ENCODE measurements around the gene BAIAP2. TPM values are rescaled to one million over a fixed set of nuclear protein-coding genes. Genes with fewer than 3 reads are reported as not detected.

The BAIAP2 gene
- total and polyA plus RNA-seq, 7 donors = 6.5 to 52.3 (median 32.6) TPM

- TF ChIP-seq EP300 (IDR thresholded peaks at IDR 0.05) (no peak), POLR2AphosphoS5 (IDR thresholded peaks at IDR 0.05) (no peak), CTCF (IDR thresholded peaks at IDR 0.05) (no peak), POLR2A (IDR thresholded peaks at IDR 0.05) (no peak)
- intact Hi-C loops (cut with DNase I) = loop anchor here (1.0 kb wide), 1 partner anchor 110 kb away; no protein-coding TSS in a partner anchor
- WGBS, 2 donors = 94 to 96% methylated on average over 10 of the region's 10 CpGs
Observed at GRCh38 chr17:81100668-81101067, 65.7 kb downstream of the BAIAP2 start.

GRCh38 chr17:81101614-81102306 is 66.8 kb downstream of the BAIAP2 start:
- TF ChIP-seq POLR2A (IDR thresholded peaks at IDR 0.05) (no peak), EP300 (IDR thresholded peaks at IDR 0.05) (no peak), POLR2AphosphoS5 (IDR thresholded peaks at IDR 0.05) (peak in 3 of 4 donors; percentile 40 to 51 (median 42)), CTCF (IDR thresholded peaks at IDR 0.05) (peak; percentile 100)
- DNase-seq = peak; percentile 87
- no peak overlapping the region for H3K27ac ChIP-seq
- no peaks in the 10 kb centered on the region for H3K27me3 ChIP-seq
- peaks cover 31 to 70% (median 44%) of the 10 kb centered on the region in 4 donors for H3K36me3 ChIP-seq
- intact Hi-C loops (cut with DNase I) = loop anchor here (1.0 kb wide), 1 partner anchor 111 kb away; no protein-coding TSS in a partner anchor
- peaks cover 0 to 32% (median 24%) of the 10 kb centered on the region in 4 donors for H3K4me1 ChIP-seq
- no peaks in the 10 kb centered on the region for H3K9me3 ChIP-seq
- 40 to 42% methylated on average over 33 of the region's 33 CpGs for WGBS, 2 donors
- H3K4me3 ChIP-seq = no peak overlapping the region

More at GRCh38 chr17:81100668-81101067, 65.7 kb downstream of the BAIAP2 start:
- no peak for DNase-seq
- no peak overlapping the region for H3K27ac ChIP-seq
- no peaks in the 10 kb centered on the region for H3K9me3 ChIP-seq
- peaks cover 22 to 59% (median 34%) of the 10 kb centered on the region in 4 donors for H3K36me3 ChIP-seq
- H3K4me3 ChIP-seq = no peak overlapping the region
- H3K4me1 ChIP-seq = peaks cover 0 to 43% (median 35%) of the 10 kb centered on the region in 4 donors
- H3K27me3 ChIP-seq = no peaks in the 10 kb centered on the region

- Histone ChIP-seq H3K27ac (no peak overlapping the region), H3K27me3 (no peaks in the 10 kb centered on the region), H3K9me3 (no peaks in the 10 kb centered on the region), H3K36me3 (peaks cover 35 to 76% (median 49%) of the 10 kb centered on the region in 4 donors), H3K4me1 (peaks cover 0 to 26% (median 18%) of the 10 kb centered on the region in 4 donors), H3K4me3 (no peak overlapping the region)
- intact Hi-C loops (cut with DNase I) = no loop called here
- no peak for DNase-seq
- 80 to 87% methylated on average over 12 of the region's 12 CpGs for WGBS, 2 donors
- no peak for TF ChIP-seq EP300 (IDR thresholded peaks at IDR 0.05)
- TF ChIP-seq POLR2AphosphoS5 (IDR thresholded peaks at IDR 0.05) = no peak
- TF ChIP-seq CTCF (IDR thresholded peaks at IDR 0.05) = no peak
- no peak for TF ChIP-seq POLR2A (IDR thresholded peaks at IDR 0.05)
Observed at GRCh38 chr17:81102352-81102751, 67.4 kb downstream of the BAIAP2 start.

- intact Hi-C loops (cut with DNase I) = no loop called here
- H3K27ac ChIP-seq = no peak overlapping the region
- 92 to 95% methylated on average over 17 of the region's 17 CpGs for WGBS, 2 donors
- no peak for DNase-seq
- H3K9me3 ChIP-seq = no peaks in the 10 kb centered on the region
- no peak overlapping the region for H3K4me3 ChIP-seq
- TF ChIP-seq EP300 (IDR thresholded peaks at IDR 0.05) (no peak), POLR2A (IDR thresholded peaks at IDR 0.05) (no peak), CTCF (IDR thresholded peaks at IDR 0.05) (no peak), POLR2AphosphoS5 (IDR thresholded peaks at IDR 0.05) (no peak)
- peaks cover 0 to 21% (median 13%) of the 10 kb centered on the region in 4 donors for H3K4me1 ChIP-seq
- peaks cover 35 to 81% (median 51%) of the 10 kb centered on the region in 4 donors for H3K36me3 ChIP-seq
- no peaks in the 10 kb centered on the region for H3K27me3 ChIP-seq
Observed at GRCh38 chr17:81102869-81103268, 67.9 kb downstream of the BAIAP2 start.
